ENCODE measurements around the gene DGKH.

DNA sequence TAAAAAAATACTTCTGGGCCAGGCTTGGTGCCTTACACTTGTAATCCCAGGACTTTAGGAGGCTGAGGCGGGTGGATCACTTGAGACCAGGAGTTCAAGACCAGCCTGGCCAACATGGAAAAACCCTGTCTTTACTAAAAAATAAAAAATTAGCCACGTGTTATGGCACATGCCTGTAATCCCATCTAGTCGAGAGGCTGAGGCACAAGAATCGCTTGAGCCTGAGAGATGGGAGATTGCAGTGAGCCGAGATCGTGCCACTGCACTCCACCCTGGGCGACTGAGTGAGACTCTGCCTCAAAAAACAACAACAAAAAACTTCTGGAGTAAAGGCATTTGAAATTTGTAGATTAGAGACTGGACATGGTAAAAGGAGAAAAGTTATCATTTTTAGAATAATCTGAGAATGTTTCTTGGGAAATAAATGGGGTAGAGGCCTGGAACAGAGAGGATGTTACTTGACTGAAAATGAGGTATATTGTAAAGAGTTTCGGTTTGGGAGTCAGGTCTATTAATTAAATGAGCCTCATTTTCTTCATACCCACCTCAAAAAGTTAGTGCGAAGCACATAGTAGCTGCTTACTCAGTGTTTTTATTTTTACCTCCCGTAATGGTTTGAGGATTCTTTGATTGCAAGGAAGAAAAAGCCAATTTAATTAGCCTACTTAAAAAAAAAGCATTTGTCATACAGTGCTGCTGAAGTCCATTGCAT, 226.1 kb downstream of the DGKH start:
- no peak for TF ChIP-seq EZH2phosphoT487 (IDR thresholded peaks at IDR 0.05; ENCODE audit: borderline replicate concordance)
- TF ChIP-seq, protein P1, sequence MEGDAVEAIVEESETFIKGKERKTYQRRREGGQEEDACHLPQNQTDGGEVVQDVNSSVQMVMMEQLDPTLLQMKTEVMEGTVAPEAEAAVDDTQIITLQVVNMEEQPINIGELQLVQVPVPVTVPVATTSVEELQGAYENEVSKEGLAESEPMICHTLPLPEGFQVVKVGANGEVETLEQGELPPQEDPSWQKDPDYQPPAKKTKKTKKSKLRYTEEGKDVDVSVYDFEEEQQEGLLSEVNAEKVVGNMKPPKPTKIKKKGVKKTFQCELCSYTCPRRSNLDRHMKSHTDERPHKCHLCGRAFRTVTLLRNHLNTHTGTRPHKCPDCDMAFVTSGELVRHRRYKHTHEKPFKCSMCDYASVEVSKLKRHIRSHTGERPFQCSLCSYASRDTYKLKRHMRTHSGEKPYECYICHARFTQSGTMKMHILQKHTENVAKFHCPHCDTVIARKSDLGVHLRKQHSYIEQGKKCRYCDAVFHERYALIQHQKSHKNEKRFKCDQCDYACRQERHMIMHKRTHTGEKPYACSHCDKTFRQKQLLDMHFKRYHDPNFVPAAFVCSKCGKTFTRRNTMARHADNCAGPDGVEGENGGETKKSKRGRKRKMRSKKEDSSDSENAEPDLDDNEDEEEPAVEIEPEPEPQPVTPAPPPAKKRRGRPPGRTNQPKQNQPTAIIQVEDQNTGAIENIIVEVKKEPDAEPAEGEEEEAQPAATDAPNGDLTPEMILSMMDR (conservative IDR thresholded peaks at IDR 0.05; ENCODE audit: low read length), result no peak
